Measurements from ENCODE around the gene RPIA.

GRCh38 chr2:88714667-88715066 lies 23.2 kb downstream of the RPIA start:
- TF ChIP-seq CTCF (IDR thresholded peaks at IDR 0.05), result no peak
- no peak for TF ChIP-seq POLR2A (IDR thresholded peaks at IDR 0.05)

Measured in Peyer's patch (tissue), 4 donors.